ENCODE data around the gene ST3GAL4. TPM values are rescaled to one million over a fixed set of nuclear protein-coding genes. Genes with fewer than 3 reads are reported as not detected.
"Not testable (repeated sequence)": the region's sequence is repeated elsewhere in the genome, so short reads cannot be mapped to it uniquely, and the experiment has no call there.

The ST3GAL4 gene
- total RNA-seq, 1 donor from 2014 or later, result 15.9 TPM

GRCh38 chr11:126394036-126394435 lies 38.5 kb downstream of the ST3GAL4 start:
- H3K4me3 ChIP-seq (ENCODE audit: low read depth, low read length), result no peak overlapping the region
- no peak for DNase-seq (ENCODE audit: low read depth)
- TF ChIP-seq CTCF (conservative IDR thresholded peaks at IDR 0.05; ENCODE audit: low read depth, low read length), result no peak

- DNase-seq (ENCODE audit: low read depth), result peak; percentile 16
- not testable (repeated sequence) for H3K4me3 ChIP-seq (ENCODE audit: low read depth, low read length)
These were observed 39.2 kb downstream of the ST3GAL4 start for GRCh38 chr11:126394634-126395072.

GRCh38 chr11:126395784-126396183 lies 40.3 kb downstream of the ST3GAL4 start:
- DNase-seq (ENCODE audit: low read depth), result not testable (repeated sequence)

GRCh38 chr11:126396266-126396665 lies 40.8 kb downstream of the ST3GAL4 start:
- not testable (repeated sequence) for H3K4me3 ChIP-seq (ENCODE audit: low read depth, low read length); DNase-seq (ENCODE audit: low read depth)

More at GRCh38 chr11:126395784-126396183, 40.3 kb downstream of the ST3GAL4 start:
- H3K4me3 ChIP-seq (ENCODE audit: low read depth, low read length), result not testable (repeated sequence)

GRCh38 chr11:126396965-126397364 lies 41.5 kb downstream of the ST3GAL4 start:
- no peak for DNase-seq (ENCODE audit: low read depth)
- no peak for TF ChIP-seq CTCF (conservative IDR thresholded peaks at IDR 0.05; ENCODE audit: low read depth, low read length)
- no peak overlapping the region for H3K4me3 ChIP-seq (ENCODE audit: low read depth, low read length)

GRCh38 chr11:126398296-126398695 lies 42.8 kb downstream of the ST3GAL4 start:
- no peak for TF ChIP-seq CTCF (conservative IDR thresholded peaks at IDR 0.05; ENCODE audit: low read depth, low read length)
- no peak for DNase-seq (ENCODE audit: low read depth)
- no peak overlapping the region for H3K4me3 ChIP-seq (ENCODE audit: low read depth, low read length)

GRCh38 chr11:126398721-126399120 lies 43.2 kb downstream of the ST3GAL4 start:
- no peak for DNase-seq (ENCODE audit: low read depth)
- no peak overlapping the region for H3K4me3 ChIP-seq (ENCODE audit: low read depth, low read length)
- no peak for TF ChIP-seq CTCF (conservative IDR thresholded peaks at IDR 0.05; ENCODE audit: low read depth, low read length)

GRCh38 chr11:126400019-126400418 lies 44.5 kb downstream of the ST3GAL4 start:
- no peak for DNase-seq (ENCODE audit: low read depth)
- no peak for TF ChIP-seq CTCF (conservative IDR thresholded peaks at IDR 0.05; ENCODE audit: low read depth, low read length)
- no peak overlapping the region for H3K4me3 ChIP-seq (ENCODE audit: low read depth, low read length)

- no peak for DNase-seq (ENCODE audit: low read depth)
- TF ChIP-seq CTCF (conservative IDR thresholded peaks at IDR 0.05; ENCODE audit: low read depth, low read length), result no peak
- no peak overlapping the region for H3K4me3 ChIP-seq (ENCODE audit: low read depth, low read length)
These were observed 45.0 kb downstream of the ST3GAL4 start for GRCh38 chr11:126400479-126400878.
